ENCODE data around the gene SLC30A4. TPM values are rescaled to one million over a fixed set of nuclear protein-coding genes. Genes with fewer than 3 reads are reported as not detected.

Gene SLC30A4
- total and polyA plus RNA-seq, 2 of the 8 experiments (the other 6 are each of a cell fraction or from before 2014, with no cell fraction given) = under 0.01 to 0.07 TPM

- Histone ChIP-seq H3K23me2 (ENCODE audit: low read depth, low read length) (no peaks in the 10 kb centered on the region), H3K9me3 (ENCODE audit: insufficient read depth in 2 of 2, low read depth in 1 of 2, low read length in 1 of 2) (no peaks in the 10 kb centered on the region), H2AK5ac (ENCODE audit: low read depth, low read length) (no peak overlapping the region), H3K4ac (replicated peaks; ENCODE audit: insufficient read length, low read depth, low read length) (no peak overlapping the region), H2BK120ac (replicated peaks; ENCODE audit: low read depth, low read length) (no peak overlapping the region), H3K36me3 (ENCODE audit: control insufficient read depth in 2 of 4, insufficient read depth in 4 of 4, low read length in 3 of 4) (no peaks in the 10 kb centered on the region), H3K14ac (ENCODE audit: insufficient read length) (no peak overlapping the region), H4K8ac (ENCODE audit: extremely low read depth, insufficient read depth, low read length) (no peak overlapping the region), H3K4me2 (ENCODE audit: insufficient read depth in 1 of 2, low read depth in 2 of 2, low read length in 2 of 2) (no peak overlapping the region), H3K56ac (replicated peaks; ENCODE audit: insufficient read length, low read depth, low read length) (no peak overlapping the region), H4K5ac (ENCODE audit: insufficient read length, low read depth, low read length) (no peak overlapping the region), H3K9ac (replicated peaks in 1 of 4; ENCODE audit: extremely low read depth in 1 of 4, low read depth in 3 of 4, low read length in 3 of 4) (no peak overlapping the region), H2BK20ac (ENCODE audit: low read length) (no peak overlapping the region), H2BK5ac (ENCODE audit: low read depth, low read length) (no peak overlapping the region), H2BK12ac (ENCODE audit: low read depth, low read length) (no peak overlapping the region), H2AFZ (ENCODE audit: low read length) (no peak overlapping the region), H3K18ac (ENCODE audit: extremely low read depth, low read length) (no peak overlapping the region), H3K4me1 (replicated peaks in 1 of 4; ENCODE audit: control insufficient read depth in 3 of 4, insufficient read depth in 4 of 4, low read length in 3 of 4) (no peaks in the 10 kb centered on the region), H4K20me1 (replicated peaks in 1 of 2; ENCODE audit: control insufficient read depth in 1 of 2, insufficient read depth in 2 of 2, low read length in 2 of 2) (no peaks in the 10 kb centered on the region), H3K27ac (ENCODE audit: low read depth, low read length) (no peak overlapping the region), H2BK15ac (ENCODE audit: low read length) (no peak overlapping the region), H3K23ac (ENCODE audit: insufficient read length) (no peak overlapping the region), H3K79me2 (ENCODE audit: control insufficient read depth in 1 of 2, insufficient read depth in 2 of 2, low read length in 2 of 2) (no peaks in the 10 kb centered on the region), H4K91ac (replicated peaks; ENCODE audit: insufficient read length, low read length) (no peak overlapping the region), H3K4me3 (ENCODE audit: extremely low read depth in 1 of 4, insufficient read depth in 2 of 4, low read depth in 3 of 4, low read length in 4 of 4) (no peak overlapping the region), H3K79me1 (ENCODE audit: low read depth, low read length) (no peaks in the 10 kb centered on the region), H3K27me3 (replicated peaks in 1 of 4; ENCODE audit: control insufficient read depth in 3 of 4, extremely low read depth in 1 of 4, insufficient read depth in 3 of 4, low read length in 3 of 4) (no peaks in the 10 kb centered on the region)
- WGBS, 2 experiments (ENCODE audit: extremely low coverage in 1 of 2, insufficient coverage in 1 of 2, insufficient read length in 1 of 2, insufficient replicate concordance in 2 of 2, low coverage in 1 of 2, low lambda C conversion rate in 2 of 2, missing lambda C conversion rate in 1 of 2) = 90% methylated on average over 2 of the region's 2 CpGs; no CpG with 5 or more reads in 1 of the 2 experiments
- FAIRE-seq (no peak), DNase-seq (ENCODE audit: low read depth in 1 of 2, low spot score in 2 of 2) (no peak)
- CTCF ChIA-PET (ENCODE audit: partially characterized antibody) = interaction anchor here (0.7 to 3.2 kb wide), 4 partner anchors 35 to 1382 kb away, joined by 3 to 16 read pairs (median 3); no protein-coding TSS in a partner anchor
- POLR2A ChIA-PET (ENCODE audit: partially characterized antibody) = no interaction called here
- no peak for TF ChIP-seq CBX5 (IDR thresholded peaks at IDR 0.05; ENCODE audit: low read depth, low read length)
- no peak for TF ChIP-seq KDM4A (IDR thresholded peaks at IDR 0.05; ENCODE audit: low read depth, low read length, severe bottlenecking)
These were observed 25.9 kb downstream of the SLC30A4 start for GRCh38 chr15:45496658-45497057.

Measured in H1 (cell line).